ENCODE data around the gene PFKFB2. TPM values are rescaled to one million over a fixed set of nuclear protein-coding genes. Genes with fewer than 3 reads are reported as not detected.

The PFKFB2 gene
- total RNA-seq, 1 donor, result 14.5 TPM

DNA sequence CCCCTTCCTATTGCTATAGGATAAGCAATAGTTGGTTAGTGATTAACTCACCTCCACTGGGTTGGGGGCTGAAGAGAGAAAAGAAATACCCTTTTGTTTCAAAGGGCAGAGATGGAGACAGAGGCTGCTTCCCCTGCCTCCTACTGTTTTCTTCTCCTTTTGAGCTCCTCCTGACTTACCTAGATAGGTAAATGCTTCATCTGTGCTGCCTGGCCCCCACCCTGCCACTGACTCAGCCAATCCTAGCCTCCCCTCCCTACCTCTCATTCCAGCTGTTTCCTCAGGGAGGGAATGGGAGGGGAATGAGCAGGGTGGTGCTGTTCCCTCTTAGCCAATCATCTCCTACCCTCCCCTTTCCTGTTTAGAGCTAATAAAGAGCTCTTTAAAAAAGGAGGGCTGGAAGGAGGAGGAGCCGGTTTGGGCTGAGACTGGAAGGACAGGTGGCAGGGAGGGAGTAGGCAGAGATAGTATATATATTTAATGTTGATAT is 20.5 kb upstream of the PFKFB2 start, which contains the start of gene C1orf116:
Gene C1orf116, minus strand, starts transcription at position 229 of the 490 bp plus-strand sequence. CDS start 5,158 bp downstream, outside the sequence.
- Histone ChIP-seq H3K4me2 (ENCODE audit: insufficient read depth, low read length) (no peak within 1 kb of the TSS), H4K20me1 (ENCODE audit: insufficient read depth, low read length) (no peaks in the 10 kb centered on the region), H3K27ac (ENCODE audit: low read depth, low read length) (no peak within 1 kb of the TSS), H3K27me3 (ENCODE audit: insufficient read depth, low read length) (no peaks in the 10 kb centered on the region), H3K9me3 (ENCODE audit: low read depth, low read length) (no peaks in the 10 kb centered on the region), H3K4me1 (ENCODE audit: insufficient read depth, low read length) (no peaks in the 10 kb centered on the region), H3K36me3 (ENCODE audit: insufficient read depth, low read length) (no peaks in the 10 kb centered on the region), H2AFZ (ENCODE audit: low read length) (no peak within 1 kb of the TSS), H3K79me2 (ENCODE audit: insufficient read depth, low read length) (no peaks in the 10 kb centered on the region), H3K4me3 (ENCODE audit: insufficient read depth, low read length) (no peak within 1 kb of the TSS)
- TF ChIP-seq, protein P1, sequence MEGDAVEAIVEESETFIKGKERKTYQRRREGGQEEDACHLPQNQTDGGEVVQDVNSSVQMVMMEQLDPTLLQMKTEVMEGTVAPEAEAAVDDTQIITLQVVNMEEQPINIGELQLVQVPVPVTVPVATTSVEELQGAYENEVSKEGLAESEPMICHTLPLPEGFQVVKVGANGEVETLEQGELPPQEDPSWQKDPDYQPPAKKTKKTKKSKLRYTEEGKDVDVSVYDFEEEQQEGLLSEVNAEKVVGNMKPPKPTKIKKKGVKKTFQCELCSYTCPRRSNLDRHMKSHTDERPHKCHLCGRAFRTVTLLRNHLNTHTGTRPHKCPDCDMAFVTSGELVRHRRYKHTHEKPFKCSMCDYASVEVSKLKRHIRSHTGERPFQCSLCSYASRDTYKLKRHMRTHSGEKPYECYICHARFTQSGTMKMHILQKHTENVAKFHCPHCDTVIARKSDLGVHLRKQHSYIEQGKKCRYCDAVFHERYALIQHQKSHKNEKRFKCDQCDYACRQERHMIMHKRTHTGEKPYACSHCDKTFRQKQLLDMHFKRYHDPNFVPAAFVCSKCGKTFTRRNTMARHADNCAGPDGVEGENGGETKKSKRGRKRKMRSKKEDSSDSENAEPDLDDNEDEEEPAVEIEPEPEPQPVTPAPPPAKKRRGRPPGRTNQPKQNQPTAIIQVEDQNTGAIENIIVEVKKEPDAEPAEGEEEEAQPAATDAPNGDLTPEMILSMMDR (IDR thresholded peaks at IDR 0.05; ENCODE audit: extremely low read depth, low read depth, low read length), result no peak
- peak; percentile 1 for DNase-seq (ENCODE audit: insufficient read length, low spot score, missing footprints)

DNA sequence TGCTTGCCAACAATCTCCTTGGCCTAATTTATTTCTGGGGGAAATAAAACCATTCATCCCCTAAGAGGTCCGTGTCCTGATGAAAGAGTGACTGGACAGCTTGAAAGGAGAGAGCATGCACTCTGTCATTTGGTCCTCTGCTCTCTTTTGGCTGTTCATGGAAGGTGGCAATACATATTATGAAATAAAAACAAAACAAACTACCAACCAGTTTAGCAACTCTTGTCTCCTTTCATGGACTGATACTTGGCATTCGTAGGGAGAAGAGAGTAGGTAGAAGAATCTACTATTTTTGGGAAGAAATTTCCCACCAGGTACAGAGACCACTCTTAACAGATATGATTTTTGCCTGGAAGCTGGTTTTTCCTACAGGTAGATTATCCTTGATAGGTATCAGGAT is 19.8 kb upstream of the PFKFB2 start:
- no peak overlapping the region for H2AFZ ChIP-seq (ENCODE audit: low read length)
- H3K4me1 ChIP-seq (ENCODE audit: insufficient read depth, low read length), result no peaks in the 10 kb centered on the region
- H3K9me3 ChIP-seq (ENCODE audit: low read depth, low read length), result no peaks in the 10 kb centered on the region
- TF ChIP-seq, protein P1 (IDR thresholded peaks at IDR 0.05; ENCODE audit: extremely low read depth, low read depth, low read length), result no peak
- no peaks in the 10 kb centered on the region for H3K27me3 ChIP-seq (ENCODE audit: insufficient read depth, low read length)
- H3K4me2 ChIP-seq (ENCODE audit: insufficient read depth, low read length), result no peak overlapping the region
- no peaks in the 10 kb centered on the region for H3K79me2 ChIP-seq (ENCODE audit: insufficient read depth, low read length)
- H3K27ac ChIP-seq (ENCODE audit: low read depth, low read length), result no peak overlapping the region
- no peaks in the 10 kb centered on the region for H4K20me1 ChIP-seq (ENCODE audit: insufficient read depth, low read length)
- DNase-seq (ENCODE audit: insufficient read length, low spot score, missing footprints), result no peak
- H3K4me3 ChIP-seq (ENCODE audit: insufficient read depth, low read length), result no peak overlapping the region
- no peaks in the 10 kb centered on the region for H3K36me3 ChIP-seq (ENCODE audit: insufficient read depth, low read length)

DNA sequence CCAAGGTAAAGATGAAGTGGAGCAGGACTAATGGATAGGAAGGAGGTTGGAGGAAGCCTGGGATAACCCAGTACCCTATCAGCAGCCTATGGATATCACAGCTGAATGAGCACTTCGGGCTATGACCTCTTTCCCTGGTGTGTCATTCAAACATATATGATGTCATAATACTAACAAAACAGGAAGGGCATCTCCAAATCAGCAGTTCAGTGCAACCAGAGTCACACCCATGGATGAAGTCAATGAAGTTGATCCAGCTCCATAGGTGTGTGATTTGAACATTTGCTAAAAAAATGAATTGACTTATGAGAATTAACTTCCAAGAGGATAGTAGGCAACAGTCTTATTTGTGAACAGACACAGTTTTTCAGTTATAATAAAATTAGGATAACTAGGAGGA is 18.9 kb upstream of the PFKFB2 start:
- DNase-seq (ENCODE audit: insufficient read length, low spot score, missing footprints), result peak; percentile 30
- no peaks in the 10 kb centered on the region for H3K27me3 ChIP-seq (ENCODE audit: insufficient read depth, low read length)
- H3K36me3 ChIP-seq (ENCODE audit: insufficient read depth, low read length), result no peaks in the 10 kb centered on the region
- TF ChIP-seq, protein P1 (IDR thresholded peaks at IDR 0.05; ENCODE audit: extremely low read depth, low read depth, low read length), result no peak
- no peak overlapping the region for H2AFZ ChIP-seq (ENCODE audit: low read length)
- no peaks in the 10 kb centered on the region for H4K20me1 ChIP-seq (ENCODE audit: insufficient read depth, low read length)
- H3K4me2 ChIP-seq (ENCODE audit: insufficient read depth, low read length), result no peak overlapping the region
- no peaks in the 10 kb centered on the region for H3K4me1 ChIP-seq (ENCODE audit: insufficient read depth, low read length)
- no peaks in the 10 kb centered on the region for H3K79me2 ChIP-seq (ENCODE audit: insufficient read depth, low read length)
- no peak overlapping the region for H3K4me3 ChIP-seq (ENCODE audit: insufficient read depth, low read length)
- H3K27ac ChIP-seq (ENCODE audit: low read depth, low read length), result no peak overlapping the region
- H3K9me3 ChIP-seq (ENCODE audit: low read depth, low read length), result no peaks in the 10 kb centered on the region

DNA sequence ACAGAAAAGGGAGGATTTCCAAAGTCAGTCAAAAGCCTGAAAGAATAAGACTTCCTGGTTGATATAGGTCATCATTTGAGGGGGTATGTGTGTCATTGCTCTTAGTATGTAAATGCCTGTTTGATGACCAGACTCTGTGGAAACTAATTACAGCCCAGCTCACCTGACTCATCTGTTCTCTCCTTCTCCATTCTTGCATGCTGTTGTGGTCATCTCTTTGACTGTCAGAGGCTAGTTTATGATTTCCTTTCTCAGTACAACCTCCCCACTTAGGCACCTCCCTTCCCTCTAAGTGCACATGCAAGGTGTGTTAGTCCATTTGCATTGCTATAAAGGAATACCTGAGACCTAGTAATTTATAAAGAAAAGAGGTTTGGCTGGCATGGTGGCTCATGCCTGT is 18.1 kb upstream of the PFKFB2 start:
- no peak overlapping the region for H3K27ac ChIP-seq (ENCODE audit: low read depth, low read length)

More for the DNA sequence above, 18.1 kb upstream of the PFKFB2 start:
- DNase-seq (ENCODE audit: insufficient read length, low spot score, missing footprints), result peak; percentile 61
- peaks cover 5% of the 10 kb centered on the region for H3K4me1 ChIP-seq (ENCODE audit: insufficient read depth, low read length)
- H3K36me3 ChIP-seq (ENCODE audit: insufficient read depth, low read length), result no peaks in the 10 kb centered on the region
- no peak overlapping the region for H3K4me2 ChIP-seq (ENCODE audit: insufficient read depth, low read length)
- H3K4me3 ChIP-seq (ENCODE audit: insufficient read depth, low read length), result no peak overlapping the region
- H4K20me1 ChIP-seq (ENCODE audit: insufficient read depth, low read length), result no peaks in the 10 kb centered on the region
- no peaks in the 10 kb centered on the region for H3K79me2 ChIP-seq (ENCODE audit: insufficient read depth, low read length)
- no peak overlapping the region for H2AFZ ChIP-seq (ENCODE audit: low read length)
- H3K9me3 ChIP-seq (ENCODE audit: low read depth, low read length), result no peaks in the 10 kb centered on the region
- no peaks in the 10 kb centered on the region for H3K27me3 ChIP-seq (ENCODE audit: insufficient read depth, low read length)
- TF ChIP-seq, protein P1 (IDR thresholded peaks at IDR 0.05; ENCODE audit: extremely low read depth, low read depth, low read length), result no peak
